HepG2 (cell line): Measurements from ENCODE around the gene NFIL3. TPM values are rescaled to one million over a fixed set of nuclear protein-coding genes. Genes with fewer than 3 reads are reported as not detected.

ENCODE experiments used
- ADNP ChIP-seq: sonication (generic); formaldehyde crosslinking; IDR thresholded peaks from 2 replicates; pipeline ENCODE4 v1.4.0; 2020; ENCODE audit warnings: missing genetic modification reagents
- BCL6 ChIP-seq: IDR thresholded peaks from 2 replicates; pipeline ENCODE4 v1.6.1; 2016; ENCODE audit warnings: missing genetic modification reagents, missing compliant biosample characterization
- DNMT3B ChIP-seq: conservative IDR thresholded peaks from 2 replicates; pipeline ENCODE4 v1.6.1; 2016; ENCODE audit warnings: missing biosample characterization, control low read depth
- EEA1 ChIP-seq: sonication (generic); formaldehyde crosslinking; IDR thresholded peaks from 2 replicates; pipeline ENCODE4 v1.5.1; 2020; ENCODE audit warnings: mild to moderate bottlenecking, missing genetic modification reagents, borderline replicate concordance
- FOXP4 ChIP-seq: sonication (generic); formaldehyde crosslinking; IDR thresholded peaks from 2 replicates; pipeline ENCODE4 v1.4.0; 2020; ENCODE audit warnings: missing genetic modification reagents
- GATAD2A ChIP-seq: IDR thresholded peaks from 2 replicates; pipeline ENCODE4 v1.6.1; 2016
- HOXD1 ChIP-seq: sonication (generic); formaldehyde crosslinking; IDR thresholded peaks from 2 replicates; pipeline ENCODE4 v1.5.0; 2020; ENCODE audit warnings: missing genetic modification reagents
- MXI1 ChIP-seq: IDR thresholded peaks from 3 replicates; pipeline ENCODE4 v1.6.1; 2012; ENCODE audit warnings: low read depth, low read length, inconsistent platforms, borderline replicate concordance
- PAF1 ChIP-seq: IDR thresholded peaks from 2 replicates; pipeline ENCODE4 v1.6.1; 2016; ENCODE audit warnings: missing genetic modification reagents, missing compliant biosample characterization
- RXRB ChIP-seq: IDR thresholded peaks from 2 replicates; pipeline ENCODE4 v1.6.1; 2016; ENCODE audit warnings: borderline replicate concordance, missing genetic modification reagents, missing compliant biosample characterization
- SAP130 ChIP-seq: IDR thresholded peaks from 2 replicates; pipeline ENCODE4 v1.6.1; 2016; ENCODE audit warnings: low read depth
- SOX13 ChIP-seq, 3 experiments: fragments of 450-650 bp in 1 of 3; sonication (generic) in 1 of 3; formaldehyde crosslinking in 1 of 3; IDR thresholded peaks in 2 of 3; conservative IDR thresholded peaks in 1 of 3; 2 replicates each; pipeline versions ENCODE4 v1.5.0 to v1.6.1; 2016 to 2020; ENCODE audit warnings: antibody characterized with exemption in 1 of 3, mild to moderate bottlenecking in 1 of 3, missing compliant biosample characterization in 1 of 3, missing genetic modification reagents in 1 of 3, moderate library complexity in 1 of 3
- TCF12 ChIP-seq, 2 experiments: fragments of 450-650 bp in 1 of 2; sonication (generic) in 1 of 2; formaldehyde crosslinking in 1 of 2; IDR thresholded peaks; 2 replicates each; pipeline versions ENCODE4 v1.6.1 to v1.8.0; 2017 to 2022; ENCODE audit warnings: antibody characterized with exemption in 1 of 2, mild to moderate bottlenecking in 1 of 2, missing genetic modification reagents in 1 of 2, moderate library complexity in 1 of 2
- ZBTB39 ChIP-seq: sonication (generic); formaldehyde crosslinking; IDR thresholded peaks from 2 replicates; pipeline ENCODE4 v1.5.0; 2020; ENCODE audit warnings: missing genetic modification reagents
- ZMYM3 ChIP-seq: sonication (generic); formaldehyde crosslinking; IDR thresholded peaks from 2 replicates; pipeline ENCODE4 v1.5.1; 2020; ENCODE audit warnings: mild to moderate bottlenecking, missing genetic modification reagents
- ZNF574 ChIP-seq: sonication (generic); formaldehyde crosslinking; IDR thresholded peaks from 2 replicates; pipeline ENCODE4 v1.4.0; 2020; ENCODE audit warnings: missing genetic modification reagents
- ZNF839 ChIP-seq: sonication (generic); formaldehyde crosslinking; IDR thresholded peaks from 2 replicates; pipeline ENCODE4 v1.4.0; 2020; ENCODE audit warnings: missing genetic modification reagents, mild to moderate bottlenecking, borderline replicate concordance
- ZNF841 ChIP-seq: sonication (generic); formaldehyde crosslinking; IDR thresholded peaks from 2 replicates; pipeline ENCODE4 v1.8.1; 2023; ENCODE audit warnings: missing genetic modification reagents, borderline replicate concordance
- ZSCAN30 ChIP-seq: sonication (generic); formaldehyde crosslinking; IDR thresholded peaks from 2 replicates; pipeline ENCODE4 v1.5.0; 2020; ENCODE audit warnings: mild to moderate bottlenecking, missing genetic modification reagents
- polyA plus RNA-seq, 8 experiments: library from polyadenylated mRNA; depleted of rRNA in 3 of 8; stranded (reverse) in 7 of 8; unstranded in 1 of 8; fragments of >200 nt; fragmentation: Illumina TruSeq in 4 of 8; extraction: Trizol in 4 of 8; gene quantifications; 2 replicates each; pipeline versions ENCODE4 v1.2.1 to v1.2.3, GENCODE V29; 2011 to 2016; ENCODE audit warnings: low read depth in 4 of 8, missing spikeins in 1 of 8, mixed read lengths in 1 of 8; ENCODE audit not compliant: insufficient read depth in 1 of 8
- total RNA-seq, 5 experiments: library from RNA; depleted of rRNA; stranded (reverse); fragments of >200 nt; fragmentation: Illumina TruSeq; extraction: Trizol; gene quantifications; 2 replicates each; pipeline ENCODE4 v1.2.3, GENCODE V29; 2016; ENCODE audit warnings: low read depth in 1 of 5

The NFIL3 gene
- total and polyA plus RNA-seq, 2 of the 13 experiments (the other 11 are each of a cell fraction or from before 2014, with no cell fraction given) = 46.6 to 54.2 TPM

DNA sequence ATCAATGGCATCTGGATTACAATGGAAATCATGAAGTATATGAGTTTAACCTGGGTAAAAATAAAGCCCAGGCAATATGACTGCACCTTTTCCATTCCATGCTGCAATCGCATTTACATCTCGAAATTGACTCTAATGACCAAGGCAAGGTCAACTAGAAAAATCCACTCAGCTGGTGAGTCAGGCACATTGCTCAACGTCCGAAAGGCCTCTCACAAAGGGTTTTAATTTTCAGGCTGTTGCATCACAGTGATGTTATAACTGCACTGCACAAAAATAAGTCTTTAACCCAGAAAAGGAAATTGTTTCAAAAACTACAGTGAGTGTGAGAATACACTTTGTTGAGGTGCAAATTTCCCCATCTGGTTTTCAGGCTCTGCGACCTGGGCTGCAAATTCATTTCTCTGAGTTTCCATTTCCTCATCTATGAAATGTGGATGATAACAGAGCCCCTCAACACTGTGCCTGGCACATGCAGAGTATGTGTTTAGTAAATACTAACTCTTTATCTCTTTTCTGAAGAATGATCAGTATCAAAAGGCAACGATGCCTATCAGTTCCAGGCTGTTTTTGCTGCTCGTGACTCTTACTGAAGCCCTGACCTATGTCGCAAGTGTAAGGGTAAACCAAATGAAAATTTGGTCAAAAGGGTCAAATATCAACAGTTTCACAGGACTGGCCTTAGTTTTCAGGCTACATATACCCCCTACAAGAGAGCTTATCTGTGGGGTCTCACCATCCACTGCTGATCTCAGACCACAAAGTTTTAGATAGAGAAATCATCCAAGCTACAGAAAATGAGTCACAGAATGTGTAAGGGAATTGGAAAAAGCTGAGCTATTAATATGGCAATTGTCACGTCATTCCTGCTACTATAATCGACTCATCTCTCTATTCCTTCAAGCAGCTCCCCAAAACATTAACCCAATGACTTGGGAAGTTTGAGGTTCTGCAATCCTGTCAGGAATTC, 4.1 kb downstream of the NFIL3 start (continued):
- TF ChIP-seq ZBTB39 (0 out of 2 replicates have a peak, but pooled peaks have one; percentile 26), HOXD1 (CRISPR knock-in tag) (peak; percentile 22; the same call in 1 of the 2 replicates), BCL6 (CRISPR knock-in tag) (peak; percentile 81; the same call in 1 of the 2 replicates), PAF1 (CRISPR knock-in tag) (peak; percentile 75; the same call in 1 of the 2 replicates), ADNP (no peak), TCF12 (IDR thresholded peaks at IDR 0.05) (no peak), TCF12 (CRISPR knock-in tag; IDR thresholded peaks at IDR 0.05) (no peak), ZNF841 (CRISPR knock-in tag) (0 out of 2 replicates have a peak, but pooled peaks have one; percentile 46), ZNF574 (CRISPR knock-in tag) (0 out of 2 replicates have a peak, but pooled peaks have one; percentile 43), RXRB (CRISPR knock-in tag) (peak; percentile 74), ZSCAN30 (0 out of 2 replicates have a peak, but pooled peaks have one; percentile 42), MXI1 (peak; percentile 51; the same call in 1 of the 3 replicates), SAP130 (peak; percentile 93), GATAD2A (CRISPR knock-in tag) (peak; percentile 95), SOX13 (IDR thresholded peaks at IDR 0.05) (peak; percentile 51; the same call in 1 of the 2 replicates), SOX13 (CRISPR knock-in tag; conservative IDR thresholded peaks at IDR 0.05 in 1 of 2, IDR thresholded peaks at IDR 0.05 in 1 of 2) (peak in 1 of 2 experiments; percentile 84; a peak in 2 of 4 replicates), ZNF839 (no peak), ZMYM3 (CRISPR knock-in tag) (no peak; the same call in 1 of the 2 replicates), EEA1 (CRISPR knock-in tag) (no peak), FOXP4 (CRISPR knock-in tag) (peak; percentile 82), DNMT3B (CRISPR knock-in tag) (0 out of 2 replicates have a peak, but pooled peaks have one; percentile 34)
